ENCODE measurements around the gene TMED3.

Gene TMED3

GRCh38 chr15:79310985-79311900 is at the start of gene TMED3:
Gene TMED3, plus strand, starts transcription at chr15:79311112. Its CDS starts 138 bp downstream, at chr15:79311250.
- TF ChIP-seq CREB1 (IDR thresholded peaks at IDR 0.05; ENCODE audit: low read depth): no peak
- peak; percentile 76 for TF ChIP-seq MAX (IDR thresholded peaks at IDR 0.05)
- TF ChIP-seq TAF1 (IDR thresholded peaks at IDR 0.05; ENCODE audit: low read depth): peak; percentile 74
- peak; percentile 16; the same call in 1 of the 2 replicates for TF ChIP-seq TCF12 (IDR thresholded peaks at IDR 0.05; ENCODE audit: low read depth)
- no peak for TF ChIP-seq CEBPB (IDR thresholded peaks at IDR 0.05)

- TF ChIP-seq RAD21 (IDR thresholded peaks at IDR 0.05; ENCODE audit: low read depth): no peak
- no peak for TF ChIP-seq FOXM1 (IDR thresholded peaks at IDR 0.05; ENCODE audit: borderline replicate concordance, low read depth)
- no peak for TF ChIP-seq TAF1 (IDR thresholded peaks at IDR 0.05; ENCODE audit: low read depth)
- no peak for TF ChIP-seq MAX (IDR thresholded peaks at IDR 0.05)
- no peak for TF ChIP-seq CEBPB (IDR thresholded peaks at IDR 0.05)
- no peak for TF ChIP-seq NFIC (IDR thresholded peaks at IDR 0.05)
- no peak for TF ChIP-seq USF1 (IDR thresholded peaks at IDR 0.05)
- no peak for TF ChIP-seq CREB1 (IDR thresholded peaks at IDR 0.05; ENCODE audit: low read depth)
These were observed 49.1 kb upstream of the TMED3 start for GRCh38 chr15:79261836-79262235.

- no peak for TF ChIP-seq USF1 (IDR thresholded peaks at IDR 0.05)
- no peak for TF ChIP-seq MAX (IDR thresholded peaks at IDR 0.05)
- no peak for TF ChIP-seq NFIC (IDR thresholded peaks at IDR 0.05)
- TF ChIP-seq EGR1 (IDR thresholded peaks at IDR 0.05): no peak
- no peak for TF ChIP-seq CREB1 (IDR thresholded peaks at IDR 0.05; ENCODE audit: low read depth)
- TF ChIP-seq CEBPB (IDR thresholded peaks at IDR 0.05): no peak
- TF ChIP-seq RAD21 (IDR thresholded peaks at IDR 0.05; ENCODE audit: low read depth): no peak
- TF ChIP-seq ZBTB7A (IDR thresholded peaks at IDR 0.05; ENCODE audit: low read depth): no peak
- TF ChIP-seq TCF12 (IDR thresholded peaks at IDR 0.05; ENCODE audit: low read depth): no peak
- TF ChIP-seq FOXM1 (IDR thresholded peaks at IDR 0.05; ENCODE audit: borderline replicate concordance, low read depth): no peak
- no peak for TF ChIP-seq EP300 (IDR thresholded peaks at IDR 0.05; ENCODE audit: borderline replicate concordance)
- TF ChIP-seq REST (IDR thresholded peaks at IDR 0.05; ENCODE audit: low read depth): no peak
- no peak for TF ChIP-seq YY1 (IDR thresholded peaks at IDR 0.05; ENCODE audit: low read depth)
These were observed 45.7 kb upstream of the TMED3 start for GRCh38 chr15:79265167-79265566.

- TF ChIP-seq RAD21 (IDR thresholded peaks at IDR 0.05; ENCODE audit: low read depth): no peak
- no peak for TF ChIP-seq USF1 (IDR thresholded peaks at IDR 0.05)
- no peak for TF ChIP-seq EP300 (IDR thresholded peaks at IDR 0.05; ENCODE audit: borderline replicate concordance)
- TF ChIP-seq EGR1 (IDR thresholded peaks at IDR 0.05): no peak
- no peak for TF ChIP-seq ZBTB7A (IDR thresholded peaks at IDR 0.05; ENCODE audit: low read depth)
- TF ChIP-seq YY1 (IDR thresholded peaks at IDR 0.05; ENCODE audit: low read depth): no peak
- no peak for TF ChIP-seq TAF1 (IDR thresholded peaks at IDR 0.05; ENCODE audit: low read depth)
- TF ChIP-seq TCF12 (IDR thresholded peaks at IDR 0.05; ENCODE audit: low read depth): no peak
- no peak for TF ChIP-seq MAX (IDR thresholded peaks at IDR 0.05)
- no peak for TF ChIP-seq TEAD4 (IDR thresholded peaks at IDR 0.05)
- TF ChIP-seq FOXM1 (IDR thresholded peaks at IDR 0.05; ENCODE audit: borderline replicate concordance, low read depth): no peak
- no peak for TF ChIP-seq CEBPB (IDR thresholded peaks at IDR 0.05)
- no peak for TF ChIP-seq CREB1 (IDR thresholded peaks at IDR 0.05; ENCODE audit: low read depth)
- TF ChIP-seq NFIC (IDR thresholded peaks at IDR 0.05): no peak
These were observed 44.8 kb upstream of the TMED3 start for GRCh38 chr15:79265987-79266579.

GRCh38 chr15:79282371-79283251 is 28.3 kb upstream of the TMED3 start, which contains the start of gene ANKRD34C:
Gene ANKRD34C, plus strand, starts transcription at chr15:79282722. Its CDS starts 10,563 bp downstream, at chr15:79293285.
- no peak for TF ChIP-seq REST (IDR thresholded peaks at IDR 0.05; ENCODE audit: low read depth)
- no peak for TF ChIP-seq EGR1 (IDR thresholded peaks at IDR 0.05)
- TF ChIP-seq MAX (IDR thresholded peaks at IDR 0.05): no peak
- no peak for TF ChIP-seq CEBPB (IDR thresholded peaks at IDR 0.05)
- no peak for TF ChIP-seq USF1 (IDR thresholded peaks at IDR 0.05)
- no peak for TF ChIP-seq NFIC (IDR thresholded peaks at IDR 0.05)
- no peak for TF ChIP-seq TAF1 (IDR thresholded peaks at IDR 0.05; ENCODE audit: low read depth)
- TF ChIP-seq TEAD4 (IDR thresholded peaks at IDR 0.05): no peak
- no peak for TF ChIP-seq CREB1 (IDR thresholded peaks at IDR 0.05; ENCODE audit: low read depth)
- TF ChIP-seq EP300 (IDR thresholded peaks at IDR 0.05; ENCODE audit: borderline replicate concordance): no peak
- TF ChIP-seq RAD21 (IDR thresholded peaks at IDR 0.05; ENCODE audit: low read depth): no peak
- TF ChIP-seq YY1 (IDR thresholded peaks at IDR 0.05; ENCODE audit: low read depth): no peak
- TF ChIP-seq TCF12 (IDR thresholded peaks at IDR 0.05; ENCODE audit: low read depth): no peak
- no peak for TF ChIP-seq FOXM1 (IDR thresholded peaks at IDR 0.05; ENCODE audit: borderline replicate concordance, low read depth)
- TF ChIP-seq ZBTB7A (IDR thresholded peaks at IDR 0.05; ENCODE audit: low read depth): no peak
